PC-9 (cell line): Measurements from ENCODE around the gene FOXO3.

Source experiments
- CTCF ChIP-seq: fragments of 200-600 bp; sonication (generic); conservative IDR thresholded peaks from 2 replicates; pipeline ENCODE4 v1.6.1; 2017; ENCODE audit warnings: mixed run types, antibody characterized with exemption, mild to moderate bottlenecking, moderate library complexity
- EZH2 ChIP-seq: fragments of 200-600 bp; sonication (generic); IDR thresholded peaks from 2 replicates; pipeline ENCODE4 v1.8.0; 2017; ENCODE audit warnings: antibody characterized with exemption, low read depth

GRCh38 chr6:108609276-108609769 lies 48.6 kb downstream of the FOXO3 start:
- TF ChIP-seq CTCF (no peak), EZH2 (no peak)
